DOHH2 (cell line): ENCODE results near the gene ZNF426.
"Not testable (repeated sequence)": the region's sequence is repeated elsewhere in the genome, so short reads cannot be mapped to it uniquely, and the experiment has no call there.

Experiments
- EZH2phosphoT487 ChIP-seq: fragments of 200-600 bp; sonication (generic); IDR thresholded peaks from 2 replicates; pipeline ENCODE4 v1.6.1; 2017; ENCODE audit warnings: borderline replicate concordance, mild to moderate bottlenecking, antibody characterized with exemption, low read length, moderate library complexity, mixed read lengths
- TF ChIP-seq, protein P1 (sequence below): fragments of 200-600 bp; sonication (generic); IDR thresholded peaks from one replicate; pipeline ENCODE4 v1.5.1; 2014; ENCODE audit warnings: antibody characterized with exemption, mild to moderate bottlenecking, low read depth, low read length; ENCODE audit not compliant: poor library complexity, severe bottlenecking

GRCh38 chr19:9582081-9582725 is 43.8 kb upstream of the ZNF426 start:
- TF ChIP-seq, protein P1, sequence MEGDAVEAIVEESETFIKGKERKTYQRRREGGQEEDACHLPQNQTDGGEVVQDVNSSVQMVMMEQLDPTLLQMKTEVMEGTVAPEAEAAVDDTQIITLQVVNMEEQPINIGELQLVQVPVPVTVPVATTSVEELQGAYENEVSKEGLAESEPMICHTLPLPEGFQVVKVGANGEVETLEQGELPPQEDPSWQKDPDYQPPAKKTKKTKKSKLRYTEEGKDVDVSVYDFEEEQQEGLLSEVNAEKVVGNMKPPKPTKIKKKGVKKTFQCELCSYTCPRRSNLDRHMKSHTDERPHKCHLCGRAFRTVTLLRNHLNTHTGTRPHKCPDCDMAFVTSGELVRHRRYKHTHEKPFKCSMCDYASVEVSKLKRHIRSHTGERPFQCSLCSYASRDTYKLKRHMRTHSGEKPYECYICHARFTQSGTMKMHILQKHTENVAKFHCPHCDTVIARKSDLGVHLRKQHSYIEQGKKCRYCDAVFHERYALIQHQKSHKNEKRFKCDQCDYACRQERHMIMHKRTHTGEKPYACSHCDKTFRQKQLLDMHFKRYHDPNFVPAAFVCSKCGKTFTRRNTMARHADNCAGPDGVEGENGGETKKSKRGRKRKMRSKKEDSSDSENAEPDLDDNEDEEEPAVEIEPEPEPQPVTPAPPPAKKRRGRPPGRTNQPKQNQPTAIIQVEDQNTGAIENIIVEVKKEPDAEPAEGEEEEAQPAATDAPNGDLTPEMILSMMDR, result not testable (repeated sequence)
- TF ChIP-seq EZH2phosphoT487, result not testable (repeated sequence)
